ENCODE results near the gene TMEM258. TPM values are rescaled to one million over a fixed set of nuclear protein-coding genes. Genes with fewer than 3 reads are reported as not detected.

Gene TMEM258
- total and polyA plus RNA-seq, 10 donors, result 52.4 to 185 (median 80.0) TPM

DNA sequence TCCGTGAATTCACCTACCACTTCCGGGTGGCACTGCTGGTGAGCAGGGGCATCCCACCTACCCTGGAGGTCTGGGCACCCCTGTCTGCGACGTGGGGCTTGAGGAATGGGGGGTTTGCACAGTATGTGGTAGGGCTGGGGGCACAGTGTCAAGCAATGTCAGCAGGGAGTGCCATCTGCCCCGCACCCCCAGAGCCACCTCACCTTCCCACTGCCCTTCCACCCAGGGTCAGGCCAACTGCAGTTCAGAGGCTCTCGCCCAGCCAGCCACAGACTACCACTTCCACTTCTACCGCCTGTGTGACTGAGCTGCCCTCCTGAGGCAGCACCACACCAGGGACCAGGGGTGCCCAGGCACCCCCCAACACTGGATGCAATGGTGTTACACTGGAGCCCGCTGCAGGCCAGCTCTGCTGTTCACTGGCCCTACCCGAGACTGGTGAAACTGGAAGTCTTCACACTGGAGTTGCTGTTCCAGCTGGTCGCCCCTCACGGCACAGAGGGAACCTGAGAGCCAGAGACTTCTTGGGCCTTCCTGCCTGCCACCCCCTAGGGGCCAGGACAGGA is 6.5 kb downstream of the TMEM258 start:
- WGBS, 5 donors, result 81 to 89% (median 84%) methylated on average over 7 to 11 of the region's 11 CpGs
- Histone ChIP-seq H3K36me3 (peaks cover 0 to 78% (median 61%) of the 10 kb centered on the region in 6 donors), H3K27me3 (replicated peaks in 1 of 7) (no peaks in the 10 kb centered on the region), H3K27ac (no peak overlapping the region), H3K9me3 (no peaks in the 10 kb centered on the region), H3K4me3 (no peak overlapping the region), H3K4me1 (peaks cover 0 to 44% (median 2%) of the 10 kb centered on the region in 6 donors)
- intact Hi-C loops (cut with DNase I; ENCODE audit: low total_unique reads), result no loop called here
- TF ChIP-seq POLR2AphosphoS5 (IDR thresholded peaks at IDR 0.05), result peak in 1 of 3 donors; percentile 39
- TF ChIP-seq, protein P1, sequence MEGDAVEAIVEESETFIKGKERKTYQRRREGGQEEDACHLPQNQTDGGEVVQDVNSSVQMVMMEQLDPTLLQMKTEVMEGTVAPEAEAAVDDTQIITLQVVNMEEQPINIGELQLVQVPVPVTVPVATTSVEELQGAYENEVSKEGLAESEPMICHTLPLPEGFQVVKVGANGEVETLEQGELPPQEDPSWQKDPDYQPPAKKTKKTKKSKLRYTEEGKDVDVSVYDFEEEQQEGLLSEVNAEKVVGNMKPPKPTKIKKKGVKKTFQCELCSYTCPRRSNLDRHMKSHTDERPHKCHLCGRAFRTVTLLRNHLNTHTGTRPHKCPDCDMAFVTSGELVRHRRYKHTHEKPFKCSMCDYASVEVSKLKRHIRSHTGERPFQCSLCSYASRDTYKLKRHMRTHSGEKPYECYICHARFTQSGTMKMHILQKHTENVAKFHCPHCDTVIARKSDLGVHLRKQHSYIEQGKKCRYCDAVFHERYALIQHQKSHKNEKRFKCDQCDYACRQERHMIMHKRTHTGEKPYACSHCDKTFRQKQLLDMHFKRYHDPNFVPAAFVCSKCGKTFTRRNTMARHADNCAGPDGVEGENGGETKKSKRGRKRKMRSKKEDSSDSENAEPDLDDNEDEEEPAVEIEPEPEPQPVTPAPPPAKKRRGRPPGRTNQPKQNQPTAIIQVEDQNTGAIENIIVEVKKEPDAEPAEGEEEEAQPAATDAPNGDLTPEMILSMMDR (IDR thresholded peaks at IDR 0.05 in 8 of 11, conservative IDR thresholded peaks at IDR 0.05 in 3 of 11), result no peak
- DNase-seq, result peak; percentile 68

DNA sequence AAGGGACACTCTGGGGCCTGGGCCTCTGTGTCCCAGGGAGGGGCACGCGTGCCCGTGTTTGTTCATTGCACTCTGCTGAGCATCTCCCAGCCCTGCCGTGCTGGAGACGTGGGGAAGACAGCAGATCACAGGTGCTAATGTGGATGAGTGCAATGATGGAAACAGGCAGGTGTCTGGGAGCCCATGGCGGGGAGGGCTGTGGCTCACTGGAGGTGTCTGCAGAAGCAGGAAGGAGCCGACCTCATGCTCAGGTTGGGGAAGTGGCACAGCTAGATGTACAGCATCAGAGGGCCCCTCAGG is 7.9 kb downstream of the TMEM258 start:
- TF ChIP-seq, protein P1 (IDR thresholded peaks at IDR 0.05 in 8 of 11, conservative IDR thresholded peaks at IDR 0.05 in 3 of 11), result no peak
- TF ChIP-seq POLR2AphosphoS5 (IDR thresholded peaks at IDR 0.05), result peak in 1 of 3 donors; percentile 22
- Histone ChIP-seq H3K9me3 (no peaks in the 10 kb centered on the region), H3K4me1 (peaks cover 0 to 29% (median 0%) of the 10 kb centered on the region in 6 donors), H3K4me3 (no peak overlapping the region), H3K36me3 (peaks cover 0 to 66% (median 54%) of the 10 kb centered on the region in 6 donors), H3K27me3 (replicated peaks in 1 of 7) (no peaks in the 10 kb centered on the region), H3K27ac (no peak overlapping the region)
- DNase-seq, result no peak
- intact Hi-C loops (cut with DNase I; ENCODE audit: low total_unique reads), result no loop called here
- WGBS, 5 donors, result 78 to 92% (median 87%) methylated on average over 6 to 7 of the region's 7 CpGs

DNA sequence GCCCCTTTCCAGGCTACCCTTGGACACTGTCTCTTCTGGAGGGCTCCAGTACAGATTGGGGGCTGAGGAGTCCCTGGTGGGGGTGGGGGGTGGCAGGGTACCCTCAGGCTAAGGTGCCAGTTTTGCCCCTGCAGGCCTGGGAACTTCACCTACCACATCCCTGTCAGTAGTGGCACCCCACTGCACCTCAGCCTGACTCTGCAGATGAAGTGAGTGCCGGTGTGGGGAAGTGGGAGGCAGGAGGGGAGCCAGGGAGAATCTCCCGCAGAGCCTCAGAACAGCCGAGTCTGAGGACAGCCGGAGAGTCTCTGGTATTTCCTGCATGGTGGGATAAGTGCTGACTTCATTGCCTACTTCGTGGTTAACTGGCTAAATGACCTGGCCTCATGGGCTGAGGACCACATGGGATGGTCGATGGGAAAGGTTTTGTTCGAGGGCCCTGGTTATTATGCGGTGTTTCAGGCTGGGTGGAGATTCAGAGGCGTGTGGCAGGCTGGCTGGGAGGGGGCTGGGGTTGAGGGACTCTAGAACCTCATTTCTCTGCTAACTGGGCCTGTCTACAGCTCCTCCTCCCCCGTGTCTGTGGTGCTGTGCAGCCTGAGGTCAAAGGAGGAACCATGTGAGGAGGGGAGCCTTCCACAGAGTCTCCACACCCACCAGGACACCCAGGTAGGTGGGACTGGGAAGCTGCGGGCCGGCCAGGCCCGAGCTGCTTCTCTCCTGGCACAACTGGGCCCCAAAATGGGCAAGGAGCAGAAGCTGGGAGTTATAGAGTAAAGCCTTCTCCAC is 8.5 kb downstream of the TMEM258 start:
- intact Hi-C loops (cut with DNase I; ENCODE audit: low total_unique reads), result no loop called here
- Histone ChIP-seq H3K9me3 (no peaks in the 10 kb centered on the region), H3K36me3 (peaks cover 0 to 60% (median 48%) of the 10 kb centered on the region in 6 donors), H3K4me1 (peaks cover 0 to 24% (median 0%) of the 10 kb centered on the region in 6 donors), H3K27me3 (replicated peaks in 1 of 7) (no peaks in the 10 kb centered on the region), H3K4me3 (no peak overlapping the region), H3K27ac (no peak overlapping the region)
- TF ChIP-seq POLR2A (IDR thresholded peaks at IDR 0.05) (no peak), POLR2AphosphoS5 (IDR thresholded peaks at IDR 0.05) (no peak)
- TF ChIP-seq, protein P1 (IDR thresholded peaks at IDR 0.05 in 8 of 11, conservative IDR thresholded peaks at IDR 0.05 in 3 of 11), result no peak
- 70 to 79% (median 74%) methylated on average over 12 to 13 of the region's 13 CpGs for WGBS, 5 donors
- no peak for DNase-seq

DNA sequence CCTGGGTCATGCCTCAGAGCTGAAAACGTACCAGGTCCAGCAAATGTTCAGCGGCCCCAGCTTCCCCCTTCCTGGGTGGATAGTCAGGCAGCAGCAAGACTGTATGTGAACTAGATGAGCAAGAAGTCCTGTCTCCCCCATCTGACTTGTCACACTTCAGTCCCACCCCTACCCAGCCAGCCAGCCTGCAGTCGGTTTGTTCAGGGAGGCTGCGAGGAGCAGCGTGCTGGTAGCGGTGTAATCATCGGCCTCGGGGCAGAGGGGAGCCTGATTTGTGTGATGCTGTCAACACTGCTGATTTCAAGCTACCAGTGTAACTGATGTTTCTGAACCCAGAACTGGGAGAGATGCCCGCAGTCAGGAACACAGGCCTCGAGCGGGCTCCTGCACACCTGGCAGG is 9.6 kb downstream of the TMEM258 start:
- DNase-seq, result peak; percentile 65
- Histone ChIP-seq H3K27ac (no peak overlapping the region), H3K9me3 (no peaks in the 10 kb centered on the region), H3K4me3 (no peak overlapping the region), H3K36me3 (peaks cover 0 to 50% (median 37%) of the 10 kb centered on the region in 6 donors), H3K27me3 (replicated peaks in 1 of 7) (peaks cover 0 to under 1% (median 0%) of the 10 kb centered on the region in 7 donors), H3K4me1 (peaks cover 0 to 19% (median 3%) of the 10 kb centered on the region in 6 donors)
- WGBS, 5 donors, result 88 to 97% (median 91%) methylated on average over 7 to 11 of the region's 11 CpGs
- no peak for TF ChIP-seq POLR2AphosphoS5 (IDR thresholded peaks at IDR 0.05)
- TF ChIP-seq POLR2A (IDR thresholded peaks at IDR 0.05), result no peak
- TF ChIP-seq, protein P1 (IDR thresholded peaks at IDR 0.05 in 8 of 11, conservative IDR thresholded peaks at IDR 0.05 in 3 of 11), result no peak
- intact Hi-C loops (cut with DNase I; ENCODE audit: low total_unique reads), result no loop called here
